Brain microvascular endothelial cell (primary cell): ENCODE data around the gene GASK1A.

Experiments used
- DNase-seq: peaks from one replicate; pipeline ENCODE4 v3.0.0-alpha.2; 2020
- H3K27ac ChIP-seq: fragments of 250-450 bp; sonication (Bioruptor Pico); 2 replicates; pipeline ENCODE4 v1.5.1; 2020; ENCODE audit warnings: mild to moderate bottlenecking, moderate library complexity
- H3K27me3 ChIP-seq: fragments of 250-450 bp; sonication (Bioruptor Pico); replicated peaks from 2 replicates; pipeline ENCODE4 v1.5.1; 2020; ENCODE audit warnings: mild to moderate bottlenecking
- H3K36me3 ChIP-seq: fragments of 250-450 bp; sonication (Bioruptor Pico); replicated peaks from 2 replicates; pipeline ENCODE4 v1.5.1; 2020; ENCODE audit warnings: mild to moderate bottlenecking
- H3K4me3 ChIP-seq: 2 replicates; pipeline ENCODE4 v1.5.1; 2011; ENCODE audit warnings: low read depth, mild to moderate bottlenecking, control low read depth, low read length, moderate library complexity
- CTCF ChIP-seq: IDR thresholded peaks from 2 replicates; pipeline ENCODE4 v1.5.1; 2011; ENCODE audit warnings: low read depth, mild to moderate bottlenecking, moderate library complexity, low read length, control low read depth, inconsistent platforms; ENCODE audit errors: missing control alignments
- in situ Hi-C: cut with HindIII; loops from 2 replicates; pipeline ENCODE4 v1.10.0; 2017; ENCODE audit warnings: low sequenced_read_pairs, low pct_ligation_motif_present

GASK1A gene

GRCh38 chr3:43054754-43055153, 75.6 kb downstream of the GASK1A start:
- no peak for DNase-seq
- in situ Hi-C loops, result no loop called here
- TF ChIP-seq CTCF, result no peak
- no peak overlapping the region for H3K27ac ChIP-seq
- no peaks in the 10 kb centered on the region for H3K27me3 ChIP-seq
- H3K4me3 ChIP-seq, result no peak overlapping the region
- no peaks in the 10 kb centered on the region for H3K36me3 ChIP-seq

GRCh38 chr3:43055393-43055792, 76.3 kb downstream of the GASK1A start:
- no peak for DNase-seq
- H3K36me3 ChIP-seq, result no peaks in the 10 kb centered on the region
- no peak overlapping the region for H3K4me3 ChIP-seq
- no peaks in the 10 kb centered on the region for H3K27me3 ChIP-seq
- H3K27ac ChIP-seq, result no peak overlapping the region
- in situ Hi-C loops, result no loop called here
- no peak for TF ChIP-seq CTCF

DNA sequence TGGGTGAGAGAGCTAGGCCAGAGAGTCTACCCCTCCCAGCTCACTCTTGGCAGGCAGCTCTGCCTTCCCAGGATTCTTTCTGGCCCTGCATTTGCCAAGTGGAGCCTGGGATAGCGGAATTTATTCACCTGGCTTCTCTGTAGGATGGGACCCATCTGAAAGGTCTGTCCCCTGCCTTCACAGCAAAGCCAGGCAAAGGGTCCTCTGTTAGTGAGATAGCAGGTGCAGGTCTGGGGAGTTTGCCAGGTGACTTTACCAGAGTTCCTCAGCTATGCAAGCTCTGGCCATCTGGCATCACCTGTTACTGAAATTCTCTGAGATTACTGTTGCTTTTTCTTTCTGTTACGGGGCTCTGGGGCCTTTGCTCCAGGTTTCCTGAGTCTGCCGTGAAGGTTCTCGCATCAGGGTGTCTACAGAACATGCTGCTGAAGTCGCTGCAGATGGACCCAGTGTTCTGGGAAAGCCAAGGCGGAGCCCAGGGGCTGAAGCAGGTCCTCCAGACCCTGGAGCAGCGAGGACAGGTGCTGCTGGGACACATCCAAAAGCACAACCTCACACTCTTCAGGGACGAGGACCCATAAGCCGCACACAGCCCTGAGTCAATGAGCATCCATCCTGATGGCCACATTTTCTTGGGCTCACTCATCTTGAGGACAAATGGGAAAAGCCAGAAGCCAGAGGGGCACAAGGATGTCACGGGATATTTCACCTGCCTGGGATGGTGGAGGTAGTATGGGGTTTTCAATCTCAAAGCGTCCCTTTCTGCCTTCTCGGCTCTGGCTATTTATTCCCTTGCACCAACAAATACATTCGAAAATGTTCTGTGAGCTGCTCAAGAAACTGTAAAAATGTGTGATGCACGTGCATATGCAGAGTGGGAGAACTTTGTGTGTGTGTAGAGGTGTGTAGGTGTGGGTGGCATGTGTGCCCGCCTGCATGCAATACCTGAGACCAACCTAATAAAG, 77.0 kb downstream of the GASK1A start:
- Histone ChIP-seq H3K27ac (no peak overlapping the region), H3K27me3 (no peaks in the 10 kb centered on the region), H3K4me3 (no peak overlapping the region), H3K36me3 (no peaks in the 10 kb centered on the region)
- no peak for DNase-seq
- in situ Hi-C loops, result no loop called here
- TF ChIP-seq CTCF, result no peak

DNA sequence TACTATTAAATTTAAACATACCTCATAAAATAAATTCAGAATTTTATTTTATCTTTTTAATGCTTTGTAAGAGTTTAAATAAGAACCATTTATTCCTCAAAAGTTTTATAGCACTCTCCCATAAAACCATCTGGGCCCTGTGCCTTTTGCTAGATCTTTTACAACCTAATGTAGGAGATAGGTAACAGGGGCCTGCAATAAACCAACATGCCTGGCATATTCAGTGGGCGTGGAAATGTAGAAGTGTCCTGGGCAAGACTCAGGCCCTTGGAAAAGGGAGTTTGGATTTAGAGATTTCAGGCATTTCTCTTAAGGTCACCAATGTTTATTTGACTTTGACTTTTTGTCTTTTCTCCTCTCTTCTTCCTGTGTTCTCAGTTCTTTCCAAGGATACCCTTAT, 80.3 kb downstream of the GASK1A start:
- Histone ChIP-seq H3K4me3 (no peak overlapping the region), H3K36me3 (no peaks in the 10 kb centered on the region), H3K27me3 (no peaks in the 10 kb centered on the region), H3K27ac (no peak overlapping the region)
- in situ Hi-C loops, result no loop called here
- no peak for TF ChIP-seq CTCF
- DNase-seq, result no peak

- Histone ChIP-seq H3K27ac (no peak overlapping the region), H3K27me3 (no peaks in the 10 kb centered on the region), H3K4me3 (no peak overlapping the region), H3K36me3 (no peaks in the 10 kb centered on the region)
- no peak for DNase-seq
- in situ Hi-C loops, result no loop called here
- no peak for TF ChIP-seq CTCF
Observed at GRCh38 chr3:43061101-43061895, 82.2 kb downstream of the GASK1A start.
